Measurements from ENCODE around the gene RRN3. TPM values are rescaled to one million over a fixed set of nuclear protein-coding genes. Genes with fewer than 3 reads are reported as not detected.

The RRN3 gene
- total and polyA plus RNA-seq, 9 of the 15 experiments (the other 6 are each of a cell fraction or from before 2014, with no cell fraction given) = 22.2 to 49.5 (median 28.4) TPM

DNA sequence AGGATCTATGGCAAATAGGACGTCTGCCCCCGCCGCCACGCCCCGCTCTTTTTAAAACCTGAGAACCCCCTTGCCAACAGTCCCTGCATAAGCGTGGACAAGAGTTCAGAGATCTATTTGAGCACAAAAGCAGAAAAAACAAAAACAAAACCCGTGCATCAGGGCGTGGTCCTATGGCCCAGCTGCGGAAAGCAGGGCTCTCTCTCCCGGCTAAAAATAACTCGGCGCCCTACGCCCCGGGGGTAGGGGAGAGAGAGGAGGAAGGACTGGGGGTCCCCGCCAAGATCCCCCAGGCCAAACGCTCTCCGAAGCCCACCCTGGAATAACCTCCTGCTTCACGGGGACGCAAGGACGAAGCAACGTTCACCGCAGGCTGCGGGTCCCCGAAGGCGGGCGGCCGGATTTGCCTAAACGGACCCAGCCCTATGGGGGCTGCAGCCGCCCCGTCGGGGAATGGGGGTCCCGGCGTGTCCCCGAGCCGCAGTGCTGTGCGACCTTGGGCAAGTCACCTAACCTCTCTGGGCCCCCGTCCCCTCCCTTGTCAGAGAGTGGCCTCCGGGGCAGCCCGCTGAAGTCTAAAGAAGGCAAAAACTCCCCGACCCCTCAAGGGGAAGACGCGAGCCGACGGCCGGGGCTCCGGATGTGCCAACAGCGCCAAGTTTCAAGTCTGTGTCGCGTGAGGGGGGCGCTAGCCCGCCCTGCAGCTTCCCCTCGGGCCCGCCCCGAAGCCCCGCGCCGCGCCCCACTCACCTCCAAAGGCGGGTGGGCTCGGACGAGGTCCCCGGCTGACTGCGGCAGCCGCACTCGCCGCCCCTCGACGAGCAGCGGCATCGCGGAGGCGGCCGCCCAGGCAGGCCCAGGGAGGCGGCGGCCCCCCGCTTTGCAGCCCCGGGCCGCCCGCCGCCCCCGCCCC, 38.7 kb downstream of the RRN3 start (continued):
- 0 out of 2 replicates have a peak, but pooled peaks have one; percentile 57 for TF ChIP-seq NCOA6 (IDR thresholded peaks at IDR 0.05)
- no peak for TF ChIP-seq RBM15 (IDR thresholded peaks at IDR 0.05; ENCODE audit: insufficient read depth, low read length)
- peak; percentile 10 for TF ChIP-seq TAF1 (IDR thresholded peaks at IDR 0.05; ENCODE audit: control insufficient read depth, extremely low read depth, insufficient read depth, low read length, severe bottlenecking)
- TF ChIP-seq MEIS2 (IDR thresholded peaks at IDR 0.05; ENCODE audit: partially characterized antibody) = no peak
- TF ChIP-seq, protein P1, sequence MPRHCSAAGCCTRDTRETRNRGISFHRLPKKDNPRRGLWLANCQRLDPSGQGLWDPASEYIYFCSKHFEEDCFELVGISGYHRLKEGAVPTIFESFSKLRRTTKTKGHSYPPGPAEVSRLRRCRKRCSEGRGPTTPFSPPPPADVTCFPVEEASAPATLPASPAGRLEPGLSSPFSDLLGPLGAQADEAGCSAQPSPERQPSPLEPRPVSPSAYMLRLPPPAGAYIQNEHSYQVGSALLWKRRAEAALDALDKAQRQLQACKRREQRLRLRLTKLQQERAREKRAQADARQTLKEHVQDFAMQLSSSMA (CRISPR knock-in tag; IDR thresholded peaks at IDR 0.05) = no peak
- TF ChIP-seq ILK (tag; IDR thresholded peaks at IDR 0.05; ENCODE audit: borderline replicate concordance, low read depth) = no peak
- TF ChIP-seq PHF21A (IDR thresholded peaks at IDR 0.05; ENCODE audit: borderline replicate concordance, low read depth) = no peak
- no peak for TF ChIP-seq CREB1 (IDR thresholded peaks at IDR 0.05)
- TF ChIP-seq CREB1 (CRISPR knock-in tag; IDR thresholded peaks at IDR 0.05) = no peak; the same call in 1 of the 2 replicates
